IPS DF 4.7 (cell line): ENCODE measurements around the gene LARGE1.

Experiments used
- DNase-seq: peaks from one replicate; pipeline ENCODE4 v3.0.0-alpha.2; 2013; ENCODE audit warnings: low spot score; ENCODE audit errors: extremely low read depth

Gene LARGE1

GRCh38 chr22:33666961-33667619 is 253.2 kb downstream of the LARGE1 start:
- DNase-seq = no peak

GRCh38 chr22:33666279-33666960 is 253.9 kb downstream of the LARGE1 start:
- DNase-seq = no peak

- no peak for DNase-seq
Observed at GRCh38 chr22:33659448-33659847, 260.8 kb downstream of the LARGE1 start.

GRCh38 chr22:33658775-33659174 is 261.5 kb downstream of the LARGE1 start:
- no peak for DNase-seq

- DNase-seq = no peak
Observed at GRCh38 chr22:33657670-33658069, 262.6 kb downstream of the LARGE1 start.

GRCh38 chr22:33656808-33657628 is 263.3 kb downstream of the LARGE1 start:
- DNase-seq = no peak

GRCh38 chr22:33654173-33654895 is 265.9 kb downstream of the LARGE1 start:
- no peak for DNase-seq

GRCh38 chr22:33653532-33654063 is 266.7 kb downstream of the LARGE1 start:
- DNase-seq = no peak

GRCh38 chr22:33652615-33653014 is 267.7 kb downstream of the LARGE1 start:
- no peak for DNase-seq

- DNase-seq = no peak
Observed at GRCh38 chr22:33650244-33650643, 270.0 kb downstream of the LARGE1 start.

- DNase-seq = no peak
Observed at GRCh38 chr22:33648478-33648877, 271.8 kb downstream of the LARGE1 start.

- no peak for DNase-seq
Observed at GRCh38 chr22:33640900-33641299, 279.4 kb downstream of the LARGE1 start.

- DNase-seq = no peak
Observed at GRCh38 chr22:33639588-33640254, 280.6 kb downstream of the LARGE1 start.

GRCh38 chr22:33635766-33636165 is 284.5 kb downstream of the LARGE1 start:
- no peak for DNase-seq

- DNase-seq = no peak
Observed at GRCh38 chr22:33631777-33632176, 288.5 kb downstream of the LARGE1 start.

GRCh38 chr22:33625959-33626358 is 294.3 kb downstream of the LARGE1 start:
- DNase-seq = no peak

- DNase-seq = no peak
Observed at GRCh38 chr22:33620085-33620484, 300.2 kb downstream of the LARGE1 start.

- DNase-seq = no peak
Observed at GRCh38 chr22:33606504-33606903, 313.8 kb downstream of the LARGE1 start.

- no peak for DNase-seq
Observed at GRCh38 chr22:33605666-33606065, 314.6 kb downstream of the LARGE1 start.

GRCh38 chr22:33605221-33605620 is 315.1 kb downstream of the LARGE1 start:
- DNase-seq = no peak

- no peak for DNase-seq
Observed at GRCh38 chr22:33601062-33601461, 319.2 kb downstream of the LARGE1 start.
